ENCODE measurements around the gene TRAT1. TPM values are rescaled to one million over a fixed set of nuclear protein-coding genes. Genes with fewer than 3 reads are reported as not detected.

Gene TRAT1
- total RNA-seq, 1 experiment from 2014 or later = not detected

DNA sequence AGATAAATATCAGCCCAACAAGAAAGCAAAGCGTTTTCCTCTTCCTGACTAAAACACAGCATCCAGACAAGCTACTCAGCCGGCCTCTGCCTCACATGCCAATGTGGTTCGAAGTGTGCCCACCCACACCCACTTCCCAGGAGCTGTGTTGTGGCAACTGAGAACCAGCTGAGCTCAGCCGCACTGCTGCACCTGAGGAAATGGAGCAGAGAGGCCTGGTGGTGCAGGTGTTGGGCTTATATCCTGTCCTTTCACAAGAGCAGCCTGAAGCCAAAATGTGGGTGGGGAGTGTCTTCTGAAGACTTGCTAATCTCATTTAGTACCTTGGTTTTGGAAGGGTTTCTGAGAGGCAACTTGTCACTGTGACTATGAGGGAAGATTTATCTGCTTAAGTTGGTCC is 42.4 kb upstream of the TRAT1 start:
- Histone ChIP-seq H3K27ac (ENCODE audit: low read length) (no peak overlapping the region), H3K79me2 (ENCODE audit: low read length) (no peaks in the 10 kb centered on the region), H4K20me1 (ENCODE audit: low read length) (no peaks in the 10 kb centered on the region), H3K9me2 (replicated peaks; ENCODE audit: low read length) (no peaks in the 10 kb centered on the region), H3K4me3 (ENCODE audit: low read length) (no peak overlapping the region), H3F3A (ENCODE audit: low read length, unreplicated experiment) (no peaks in the 10 kb centered on the region), H3K36me3 (ENCODE audit: low read depth, low read length) (no peaks in the 10 kb centered on the region), H3K4me1 (ENCODE audit: insufficient read depth, low read length) (no peaks in the 10 kb centered on the region), H2AFZ (ENCODE audit: low read length) (no peak overlapping the region), H3K9me3 (ENCODE audit: low read length) (no peaks in the 10 kb centered on the region), H3K4me2 (ENCODE audit: low read length) (no peak overlapping the region), H3K9ac (ENCODE audit: low read length) (no peak overlapping the region), H3K27me3 (ENCODE audit: low read length) (peaks cover 35% of the 10 kb centered on the region; the same call in 1 of the 2 replicates)
- ChIA-PET CTCF (no interaction called here), POLR2A (ENCODE audit: unreplicated experiment) (no interaction called here)
- TF ChIP-seq, protein P1, sequence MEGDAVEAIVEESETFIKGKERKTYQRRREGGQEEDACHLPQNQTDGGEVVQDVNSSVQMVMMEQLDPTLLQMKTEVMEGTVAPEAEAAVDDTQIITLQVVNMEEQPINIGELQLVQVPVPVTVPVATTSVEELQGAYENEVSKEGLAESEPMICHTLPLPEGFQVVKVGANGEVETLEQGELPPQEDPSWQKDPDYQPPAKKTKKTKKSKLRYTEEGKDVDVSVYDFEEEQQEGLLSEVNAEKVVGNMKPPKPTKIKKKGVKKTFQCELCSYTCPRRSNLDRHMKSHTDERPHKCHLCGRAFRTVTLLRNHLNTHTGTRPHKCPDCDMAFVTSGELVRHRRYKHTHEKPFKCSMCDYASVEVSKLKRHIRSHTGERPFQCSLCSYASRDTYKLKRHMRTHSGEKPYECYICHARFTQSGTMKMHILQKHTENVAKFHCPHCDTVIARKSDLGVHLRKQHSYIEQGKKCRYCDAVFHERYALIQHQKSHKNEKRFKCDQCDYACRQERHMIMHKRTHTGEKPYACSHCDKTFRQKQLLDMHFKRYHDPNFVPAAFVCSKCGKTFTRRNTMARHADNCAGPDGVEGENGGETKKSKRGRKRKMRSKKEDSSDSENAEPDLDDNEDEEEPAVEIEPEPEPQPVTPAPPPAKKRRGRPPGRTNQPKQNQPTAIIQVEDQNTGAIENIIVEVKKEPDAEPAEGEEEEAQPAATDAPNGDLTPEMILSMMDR (conservative IDR thresholded peaks at IDR 0.05; ENCODE audit: low read depth, low read length) = no peak
- TF ChIP-seq EZH2phosphoT487 (IDR thresholded peaks at IDR 0.05; ENCODE audit: borderline replicate concordance, low read length) = no peak
- TF ChIP-seq EZH2 (IDR thresholded peaks at IDR 0.05; ENCODE audit: low read length, unreplicated experiment) = no peak
- no TSS peak for BruUV-seq (replicated peaks)
- ATAC-seq (no peak), DNase-seq (no peak)
- intact Hi-C loops (cut with micrococcal nuclease) = no loop called here

- ATAC-seq = no peak
- H3K4me1 ChIP-seq (ENCODE audit: insufficient read depth, low read length) = no peaks in the 10 kb centered on the region
- H3K4me3 ChIP-seq (ENCODE audit: low read length) = no peak overlapping the region
- no peaks in the 10 kb centered on the region for H3K9me2 ChIP-seq (replicated peaks; ENCODE audit: low read length)
- H3K79me2 ChIP-seq (ENCODE audit: low read length) = no peaks in the 10 kb centered on the region
- ChIA-PET CTCF (no interaction called here), POLR2A (ENCODE audit: unreplicated experiment) (no interaction called here)
- H3K36me3 ChIP-seq (ENCODE audit: low read depth, low read length) = no peaks in the 10 kb centered on the region
- no peak for DNase-seq
- H4K20me1 ChIP-seq (ENCODE audit: low read length) = no peaks in the 10 kb centered on the region
- peaks cover 30% of the 10 kb centered on the region for H3K27me3 ChIP-seq (ENCODE audit: low read length)
- no peak for TF ChIP-seq EZH2phosphoT487 (IDR thresholded peaks at IDR 0.05; ENCODE audit: borderline replicate concordance, low read length)
- TF ChIP-seq, protein P1 (conservative IDR thresholded peaks at IDR 0.05; ENCODE audit: low read depth, low read length) = no peak
- TF ChIP-seq EZH2 (IDR thresholded peaks at IDR 0.05; ENCODE audit: low read length, unreplicated experiment) = no peak
- H3K27ac ChIP-seq (ENCODE audit: low read length) = no peak overlapping the region
- H2AFZ ChIP-seq (ENCODE audit: low read length) = no peak overlapping the region
- no peak overlapping the region for H3K9ac ChIP-seq (ENCODE audit: low read length)
- H3K4me2 ChIP-seq (ENCODE audit: low read length) = no peak overlapping the region
- no peaks in the 10 kb centered on the region for H3K9me3 ChIP-seq (ENCODE audit: low read length)
- BruUV-seq (replicated peaks) = no TSS peak
- intact Hi-C loops (cut with micrococcal nuclease) = no loop called here
- H3F3A ChIP-seq (ENCODE audit: low read length, unreplicated experiment) = no peaks in the 10 kb centered on the region
Measured at GRCh38 chr3:108791473-108791872, 31.1 kb upstream of the TRAT1 start.

GRCh38 chr3:108804437-108804836 is 18.1 kb upstream of the TRAT1 start:
- no peak overlapping the region for H3K4me2 ChIP-seq (ENCODE audit: low read length)
- H3K79me2 ChIP-seq (ENCODE audit: low read length) = no peaks in the 10 kb centered on the region
- no peak overlapping the region for H3K27ac ChIP-seq (ENCODE audit: low read length)
- H2AFZ ChIP-seq (ENCODE audit: low read length) = no peak overlapping the region
- ChIA-PET CTCF (no interaction called here), POLR2A (ENCODE audit: unreplicated experiment) (no interaction called here)
- H3K9me2 ChIP-seq (replicated peaks; ENCODE audit: low read length) = no peaks in the 10 kb centered on the region
- no peak overlapping the region for H3K9ac ChIP-seq (ENCODE audit: low read length)
- H3K27me3 ChIP-seq (ENCODE audit: low read length) = peaks cover 48% of the 10 kb centered on the region
- TF ChIP-seq EZH2phosphoT487 (IDR thresholded peaks at IDR 0.05; ENCODE audit: borderline replicate concordance, low read length) = no peak
- TF ChIP-seq, protein P1 (conservative IDR thresholded peaks at IDR 0.05; ENCODE audit: low read depth, low read length) = no peak
- no peak for TF ChIP-seq EZH2 (IDR thresholded peaks at IDR 0.05; ENCODE audit: low read length, unreplicated experiment)
- no peaks in the 10 kb centered on the region for H3F3A ChIP-seq (ENCODE audit: low read length, unreplicated experiment)
- no peaks in the 10 kb centered on the region for H3K9me3 ChIP-seq (ENCODE audit: low read length)
- no peak overlapping the region for H3K4me3 ChIP-seq (ENCODE audit: low read length)
- H3K36me3 ChIP-seq (ENCODE audit: low read depth, low read length) = no peaks in the 10 kb centered on the region
- H3K4me1 ChIP-seq (ENCODE audit: insufficient read depth, low read length) = no peaks in the 10 kb centered on the region
- H4K20me1 ChIP-seq (ENCODE audit: low read length) = no peaks in the 10 kb centered on the region
- intact Hi-C loops (cut with micrococcal nuclease) = no loop called here
- BruUV-seq (replicated peaks) = no TSS peak
- peak; percentile 12 for DNase-seq
- ATAC-seq = no peak

Measured in PC-3 (cell line).